Keratinocyte (primary cell): ENCODE results near the gene SPATC1L. TPM values are rescaled to one million over a fixed set of nuclear protein-coding genes. Genes with fewer than 3 reads are reported as not detected.

Source experiments
- DNase-seq: peaks from one replicate; pipeline ENCODE4 v3.0.0-alpha.2; 2011; ENCODE audit warnings: low read depth, missing footprints, low spot score
- FAIRE-seq: peaks from 2 replicates; lab custom pipeline; 2011; peaks lifted over from hg19 to GRCh38; lab: Jason Lieb, UNC
- H2AFZ ChIP-seq: 2 replicates; pipeline ENCODE4 v1.6.0; 2012; ENCODE audit warnings: low read length, control low read depth, inconsistent platforms; ENCODE audit not compliant: control insufficient read depth
- H3K27ac ChIP-seq: 2 replicates; pipeline ENCODE4 v1.5.1; 2011; ENCODE audit warnings: low read length; ENCODE audit not compliant: control insufficient read depth, insufficient read depth
- H3K27me3 ChIP-seq: 3 replicates; pipeline ENCODE4 v1.6.0; 2011; ENCODE audit warnings: low read length; ENCODE audit not compliant: control insufficient read depth, insufficient read depth; ENCODE audit errors: extremely low read depth
- H3K36me3 ChIP-seq, 2 experiments: 2 replicates in 1 of 2; 3 replicates in 1 of 2; pipeline ENCODE4 v1.5.1; 2011; ENCODE audit warnings: low read length in 2 of 2, mild to moderate bottlenecking in 1 of 2; ENCODE audit not compliant: control insufficient read depth in 2 of 2, insufficient read depth in 2 of 2; ENCODE audit errors: extremely low read depth in 1 of 2
- H3K4me1 ChIP-seq: 3 replicates; pipeline ENCODE4 v1.5.1; 2011; ENCODE audit warnings: low read length; ENCODE audit not compliant: control insufficient read depth, insufficient read depth; ENCODE audit errors: extremely low read depth
- H3K4me2 ChIP-seq: 3 replicates; pipeline ENCODE4 v1.6.0; 2011; ENCODE audit warnings: low read depth, low read length; ENCODE audit not compliant: control insufficient read depth, insufficient read depth; ENCODE audit errors: extremely low read depth
- H3K4me3 ChIP-seq, 3 experiments: fragments of 200-600 bp in 1 of 3; sonication (generic) in 1 of 3; 2 replicates in 2 of 3; 3 replicates in 1 of 3; pipeline ENCODE4 v1.5.1; 2011 to 2016; ENCODE audit warnings: low read length in 3 of 3, mild to moderate bottlenecking in 3 of 3, control low read depth in 2 of 3, inconsistent platforms in 1 of 3, low read depth in 1 of 3, mixed read lengths in 1 of 3, mixed run types in 1 of 3, moderate library complexity in 1 of 3; ENCODE audit not compliant: control insufficient read depth in 2 of 3, insufficient read depth in 2 of 3; ENCODE audit errors: extremely low read depth in 1 of 3
- H3K79me2 ChIP-seq: 2 replicates; pipeline ENCODE4 v1.6.0; 2012; ENCODE audit warnings: low read length; ENCODE audit not compliant: control insufficient read depth, insufficient read depth
- H3K9ac ChIP-seq: 3 replicates; pipeline ENCODE4 v1.6.0; 2011; ENCODE audit warnings: low read length; ENCODE audit not compliant: control insufficient read depth, insufficient read depth; ENCODE audit errors: extremely low read depth
- H3K9me1 ChIP-seq: 3 replicates; pipeline ENCODE4 v1.6.0; 2011; ENCODE audit warnings: low read length; ENCODE audit not compliant: control insufficient read depth, insufficient read depth; ENCODE audit errors: extremely low read depth
- H3K9me3 ChIP-seq: 2 replicates; pipeline ENCODE4 v1.5.1; 2012; ENCODE audit warnings: low read depth, low read length; ENCODE audit not compliant: control insufficient read depth
- H4K20me1 ChIP-seq: 3 replicates; pipeline ENCODE4 v1.6.0; 2011; ENCODE audit warnings: low read length; ENCODE audit not compliant: control insufficient read depth, insufficient read depth; ENCODE audit errors: extremely low read depth
- CTCF ChIP-seq, 3 experiments: IDR thresholded peaks in 1 of 3; conservative IDR thresholded peaks in 1 of 3; optimal IDR thresholded peaks in 1 of 3; 2 replicates in 2 of 3; 3 replicates in 1 of 3; pipeline versions ENCODE3 to v1.5.1; 2011; ENCODE audit warnings: low read length in 3 of 3, mild to moderate bottlenecking in 3 of 3, moderate library complexity in 2 of 3, control low read depth in 1 of 3, inconsistent platforms in 1 of 3; ENCODE audit not compliant: insufficient read depth in 2 of 3; ENCODE audit errors: extremely low read depth in 1 of 3
- EZH2 ChIP-seq: IDR thresholded peaks from one replicate; pipeline ENCODE4 v1.6.1; 2012; ENCODE audit warnings: inconsistent platforms, mild to moderate bottlenecking, low read length, moderate library complexity
- dilution Hi-C: fragments of 300-500 bp; cut with MboI; formaldehyde crosslinking; loops from one replicate; pipeline ENCODE4 v1.7.0; 2020; ENCODE audit warnings: low sequenced_read_pairs; ENCODE audit not compliant: extremely low pct_ligation_motif_present
- polyA plus RNA-seq, 5 experiments: library from polyadenylated mRNA; depleted of rRNA in 3 of 5; stranded (reverse) in 3 of 5; stranded (forward) in 1 of 5; unstranded in 1 of 5; fragments of >200 nt; gene quantifications; 1 replicate in 1 of 5; 2 replicates in 3 of 5; 3 replicates in 1 of 5; pipeline versions ENCODE4 v1.2.1 to v1.2.3, GENCODE V29; 2011 to 2012; ENCODE audit warnings: missing spikeins in 2 of 5, low read depth in 1 of 5, low replicate concordance in 1 of 5

Gene SPATC1L
- polyA plus RNA-seq, 1 donor (not counting 4 experiments of a cell fraction or from before 2014, with no cell fraction given), result 1.3 TPM

- Histone ChIP-seq H3K27me3 (no peaks in the 10 kb centered on the region), H2AFZ (no peak overlapping the region), H3K4me3 (no peak overlapping the region), H4K20me1 (peaks cover 19% of the 10 kb centered on the region), H3K36me3 (peaks cover 65 to 66% of the 10 kb centered on the region in 2 experiments), H3K9me1 (no peaks in the 10 kb centered on the region), H3K4me2 (no peak overlapping the region), H3K79me2 (peaks cover 27% of the 10 kb centered on the region), H3K27ac (no peak overlapping the region), H3K9me3 (no peaks in the 10 kb centered on the region), H3K4me1 (no peaks in the 10 kb centered on the region), H3K9ac (no peak overlapping the region)
- TF ChIP-seq CTCF (optimal IDR thresholded peaks at IDR 0.05 in 1 of 3, IDR thresholded peaks at IDR 0.05 in 1 of 3, conservative IDR thresholded peaks at IDR 0.05 in 1 of 3; ENCODE audit: extremely low read depth in 1 of 3, insufficient read depth in 2 of 3, low read length in 3 of 3), result no peak
- TF ChIP-seq EZH2, result no peak
- dilution Hi-C loops, result no loop called here
- DNase-seq, result no peak
- FAIRE-seq, result no peak
Observed at GRCh38 chr21:46211786-46212720, 27.8 kb upstream of the SPATC1L start.

- H3K4me1 ChIP-seq, result no peaks in the 10 kb centered on the region
- no peaks in the 10 kb centered on the region for H3K27me3 ChIP-seq
- peaks cover 24% of the 10 kb centered on the region for H3K79me2 ChIP-seq
- no peak for FAIRE-seq
- no peak overlapping the region for H3K4me3 ChIP-seq
- H4K20me1 ChIP-seq, result peaks cover 16% of the 10 kb centered on the region
- no peaks in the 10 kb centered on the region for H3K9me1 ChIP-seq
- peaks cover 67 to 68% of the 10 kb centered on the region in 2 experiments for H3K36me3 ChIP-seq
- no peak overlapping the region for H3K9ac ChIP-seq
- TF ChIP-seq CTCF (optimal IDR thresholded peaks at IDR 0.05 in 1 of 3, IDR thresholded peaks at IDR 0.05 in 1 of 3, conservative IDR thresholded peaks at IDR 0.05 in 1 of 3; ENCODE audit: extremely low read depth in 1 of 3, insufficient read depth in 2 of 3, low read length in 3 of 3), result no peak
- TF ChIP-seq EZH2, result no peak
- no peaks in the 10 kb centered on the region for H3K9me3 ChIP-seq
- DNase-seq, result no peak
- H2AFZ ChIP-seq, result no peak overlapping the region
- no peak overlapping the region for H3K27ac ChIP-seq
- no peak overlapping the region for H3K4me2 ChIP-seq
- dilution Hi-C loops, result no loop called here
Observed at GRCh38 chr21:46211376-46211775, 27.1 kb upstream of the SPATC1L start.
